Stimulated activated CD4-positive, alpha-beta T cell treated with anti-CD3 and anti-CD28 coated beads, Interleukin-1b, Interleukin-23, amount 100 ng/mL, for 24 hours (primary cell): ENCODE measurements around the gene ERCC1.
"Not testable (repeated sequence)": the region's sequence is repeated elsewhere in the genome, so short reads cannot be mapped to it uniquely, and the experiment has no call there.

Source experiments
- DNase-seq, 4 experiments: peaks; one replicate each; pipeline ENCODE4 v3.0.0-alpha.2; 2020; ENCODE audit warnings: low read depth in 4 of 4, low spot score in 1 of 4

ERCC1 gene

GRCh38 chr19:45455707-45456499, 32.2 kb upstream of the ERCC1 start:
- no peak for DNase-seq

DNA sequence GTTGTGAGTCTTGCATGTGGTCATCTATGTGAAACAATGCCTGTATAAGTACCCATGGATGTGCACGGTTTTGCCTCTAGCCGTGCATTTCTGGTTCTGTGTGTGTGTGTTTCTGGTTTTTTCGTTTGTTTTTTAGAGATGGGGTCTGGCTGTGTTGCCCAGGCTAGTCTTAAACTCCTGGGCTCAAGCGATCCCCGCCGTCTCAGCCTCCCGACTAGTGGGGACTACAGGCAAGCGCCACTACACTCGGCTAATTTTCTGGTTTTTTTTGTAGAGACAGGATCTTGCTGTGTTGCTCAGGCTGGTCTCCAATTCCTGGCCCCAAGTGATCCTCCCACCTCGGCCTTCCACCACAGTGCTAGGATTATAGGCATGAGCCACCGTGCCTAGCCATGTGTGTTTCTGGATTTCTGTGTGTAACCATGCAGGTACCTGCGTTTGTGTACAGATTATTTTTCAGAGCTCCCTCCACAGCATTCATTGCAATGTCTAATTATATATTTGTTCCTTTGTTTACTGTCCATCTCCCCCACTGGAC, 28.2 kb upstream of the ERCC1 start:
- DNase-seq = no peak

GRCh38 chr19:45451131-45451849, 27.6 kb upstream of the ERCC1 start:
- DNase-seq = no peak

- no peak for DNase-seq
Measured at GRCh38 chr19:45450012-45450333, 26.3 kb upstream of the ERCC1 start.

GRCh38 chr19:45448887-45449299, 25.2 kb upstream of the ERCC1 start:
- DNase-seq = no peak

DNA sequence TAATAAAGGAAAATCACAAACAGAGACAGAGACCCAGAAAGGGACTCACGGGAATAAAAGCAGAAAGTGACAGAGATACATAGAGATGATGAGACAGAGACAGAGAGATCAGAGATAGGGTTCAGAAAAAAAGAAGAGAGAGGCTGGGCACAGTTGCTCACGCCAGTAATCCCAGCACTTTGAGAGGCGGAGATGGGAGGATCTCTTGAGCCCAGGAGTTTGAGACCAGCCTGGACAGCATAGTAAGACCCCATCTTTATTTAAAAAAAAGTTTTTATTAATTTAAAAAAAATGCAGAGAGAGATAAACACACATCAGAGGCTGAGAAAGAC, 24.7 kb upstream of the ERCC1 start:
- no peak for DNase-seq

- DNase-seq = no peak
Measured at GRCh38 chr19:45446944-45447343, 23.2 kb upstream of the ERCC1 start.

GRCh38 chr19:45446295-45446694, 22.6 kb upstream of the ERCC1 start:
- no peak for DNase-seq

- no peak for DNase-seq
Measured at GRCh38 chr19:45445139-45445538, 21.4 kb upstream of the ERCC1 start.

DNA sequence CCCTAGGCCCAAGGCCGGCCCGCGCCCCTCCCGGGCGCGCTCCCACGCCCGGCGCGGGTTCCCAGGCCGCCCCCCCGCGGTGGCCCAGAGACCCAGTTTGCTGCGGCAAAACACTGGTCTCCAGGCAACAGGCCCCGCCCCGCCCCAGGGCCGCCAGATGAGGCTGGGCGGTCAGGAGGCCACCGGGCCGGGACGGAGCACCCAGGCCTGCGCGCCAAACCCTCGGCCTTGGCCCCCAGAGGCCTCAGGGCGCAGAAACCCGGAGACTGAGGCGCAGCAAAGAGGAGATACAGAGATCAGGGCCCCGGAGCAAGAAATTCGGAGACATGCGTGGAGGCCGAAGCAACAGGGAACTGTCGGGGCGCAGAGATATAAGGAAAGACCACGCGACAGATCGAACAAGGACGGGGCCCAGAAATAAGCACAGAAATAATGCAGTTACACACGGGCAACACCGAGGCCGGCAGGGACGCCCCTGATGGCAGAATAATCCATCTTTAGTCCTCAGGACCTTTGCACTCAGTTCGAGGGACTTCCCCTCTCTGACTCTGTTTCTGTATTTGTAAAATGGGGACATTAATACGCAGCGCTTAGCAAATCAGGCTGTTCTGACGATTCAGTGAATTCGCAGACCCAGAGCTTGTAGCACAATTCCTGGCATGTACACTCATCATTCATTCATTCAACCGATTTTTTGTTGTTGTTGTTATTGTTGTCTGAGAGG, 20.8 kb upstream of the ERCC1 start:
- peak in 2 of 4 experiments; percentile 53 to 62 for DNase-seq

GRCh38 chr19:45443462-45444317, 20.0 kb upstream of the ERCC1 start:
- DNase-seq = peak in 1 of 4 experiments; percentile 57

- no peak for DNase-seq
Measured at GRCh38 chr19:45442778-45443461, 19.2 kb upstream of the ERCC1 start.

- DNase-seq = no peak
Measured at GRCh38 chr19:45442408-45442777, 18.7 kb upstream of the ERCC1 start.

GRCh38 chr19:45440873-45441654, 17.3 kb upstream of the ERCC1 start:
- DNase-seq = no peak

GRCh38 chr19:45440259-45440638, 16.5 kb upstream of the ERCC1 start:
- DNase-seq = no peak

DNA sequence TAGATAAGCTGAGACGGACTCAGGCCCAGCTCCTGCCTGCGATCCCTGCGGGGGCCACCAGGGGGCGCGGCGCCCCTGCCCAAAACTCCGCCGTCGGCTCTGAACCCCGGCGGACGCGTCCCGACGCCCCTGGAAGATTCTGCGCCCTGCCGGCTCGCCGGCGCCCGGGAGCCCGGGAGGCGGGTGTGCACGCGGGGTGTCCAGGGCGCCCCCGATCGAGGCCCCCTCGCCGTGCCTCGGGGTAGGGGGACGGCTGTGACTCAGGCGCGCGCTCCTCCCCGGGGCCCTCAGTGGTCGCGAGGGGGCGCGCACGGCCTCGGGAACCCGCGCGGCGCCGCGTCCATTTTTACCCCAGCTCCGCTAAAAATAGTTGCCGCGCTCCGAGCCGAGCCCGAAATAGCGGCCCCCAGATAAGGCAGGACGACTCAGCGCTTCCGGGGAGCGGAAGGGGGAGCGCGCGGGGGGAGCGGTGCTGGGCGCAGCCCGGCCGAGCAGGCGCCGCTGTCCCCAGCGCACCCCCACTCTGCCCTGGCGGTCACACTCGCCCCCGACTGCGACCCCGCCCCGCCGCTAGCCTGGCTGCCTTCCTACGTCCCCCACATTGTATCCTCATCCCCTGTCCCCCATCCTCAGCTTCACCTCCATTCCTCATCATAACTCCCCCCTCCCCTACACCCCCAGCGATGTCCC, 16.0 kb upstream of the ERCC1 start:
- DNase-seq = peak; percentile 58 to 77 (median 73)

DNA sequence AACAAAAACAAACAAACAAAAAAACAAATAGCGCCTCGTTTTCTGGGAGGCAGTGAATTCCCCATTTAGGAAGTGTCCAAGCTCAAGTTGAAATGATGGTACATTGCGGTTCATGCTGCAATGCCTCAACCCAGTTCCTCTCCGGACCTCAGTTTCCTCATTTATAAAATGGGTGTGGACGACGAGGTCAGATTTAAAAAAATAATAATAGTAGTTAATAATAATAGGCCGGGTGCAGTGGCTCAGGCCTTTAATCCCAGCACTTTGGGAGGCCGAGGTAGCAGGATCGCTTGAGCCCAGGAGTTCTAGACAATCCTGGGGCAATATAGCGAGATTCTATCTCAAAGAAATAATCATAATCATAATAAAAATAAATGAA, 15.5 kb upstream of the ERCC1 start:
- DNase-seq = no peak

GRCh38 chr19:45437328-45437727, 13.6 kb upstream of the ERCC1 start:
- DNase-seq = no peak

DNA sequence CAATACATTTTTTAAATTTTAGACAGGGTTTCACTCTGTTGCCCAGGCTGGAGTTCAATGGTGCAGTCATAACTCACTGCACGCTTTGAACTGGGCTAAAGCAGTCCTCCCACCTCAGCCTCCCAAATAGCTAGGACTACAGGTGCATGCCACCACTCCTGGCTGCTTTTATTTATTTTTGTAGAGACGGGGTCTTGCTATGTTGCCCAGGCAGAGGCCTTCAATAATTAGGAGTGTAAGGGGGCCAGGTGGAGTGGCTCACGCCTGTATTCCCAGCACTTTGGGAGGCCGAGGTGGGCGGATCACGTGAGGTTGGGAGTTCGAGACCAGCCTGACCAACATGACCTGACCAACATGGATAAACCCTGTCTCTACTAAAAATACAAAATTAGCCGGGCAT, 8.8 kb upstream of the ERCC1 start:
- not testable (repeated sequence) for DNase-seq
